ENCODE results near the gene SPAG8.

- TF ChIP-seq CTCF (IDR thresholded peaks at IDR 0.05): no peak
- TF ChIP-seq POLR2A (IDR thresholded peaks at IDR 0.05): no peak
- TF ChIP-seq EP300 (IDR thresholded peaks at IDR 0.05): no peak
Measured at GRCh38 chr9:35759795-35760194, 52.3 kb downstream of the SPAG8 start.
